Esophagus muscularis mucosa (tissue), 3 donors: ENCODE data around the gene KCNH3.

Experiments
- CTCF ChIP-seq, 3 experiments: fragments of 200-600 bp in 2 of 3; fragments of 450-650 bp in 1 of 3; sonication (generic) in 2 of 3; IDR thresholded peaks; one replicate each; pipeline ENCODE4 v1.5.1; 2017 to 2019; ENCODE audit warnings: antibody characterized with exemption in 3 of 3, mild to moderate bottlenecking in 2 of 3, moderate library complexity in 1 of 3
- POLR2A ChIP-seq: fragments of 450-650 bp; IDR thresholded peaks from one replicate; pipeline ENCODE4 v1.6.1; 2017; ENCODE audit warnings: antibody characterized with exemption, moderate library complexity, mild to moderate bottlenecking, low read depth

DNA sequence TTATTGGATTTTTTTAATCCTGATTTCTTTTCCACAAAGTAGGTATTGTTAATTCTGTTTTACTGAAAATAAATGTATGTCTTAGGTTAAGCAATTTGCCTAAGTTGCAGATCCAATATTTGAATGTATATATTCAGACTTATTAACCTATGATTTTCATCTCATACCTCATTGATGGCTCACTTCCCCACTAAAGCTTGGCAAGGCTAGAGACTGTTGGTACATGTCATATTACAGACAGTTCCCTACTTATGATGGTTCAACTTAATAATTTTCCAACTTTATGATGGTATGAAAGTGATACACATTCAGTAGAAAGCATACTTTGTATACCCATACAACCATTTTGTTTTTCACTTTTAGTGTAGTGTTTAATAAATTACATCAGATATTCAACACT, 33.2 kb upstream of the KCNH3 start:
- TF ChIP-seq CTCF (IDR thresholded peaks at IDR 0.05) = no peak
- no peak for TF ChIP-seq POLR2A
